ENCODE results near the gene TRAPPC12. TPM values are rescaled to one million over a fixed set of nuclear protein-coding genes. Genes with fewer than 3 reads are reported as not detected.

Gene TRAPPC12
- total RNA-seq, 4 donors from 2014 or later: 93.0 to 198 (median 108) TPM

DNA sequence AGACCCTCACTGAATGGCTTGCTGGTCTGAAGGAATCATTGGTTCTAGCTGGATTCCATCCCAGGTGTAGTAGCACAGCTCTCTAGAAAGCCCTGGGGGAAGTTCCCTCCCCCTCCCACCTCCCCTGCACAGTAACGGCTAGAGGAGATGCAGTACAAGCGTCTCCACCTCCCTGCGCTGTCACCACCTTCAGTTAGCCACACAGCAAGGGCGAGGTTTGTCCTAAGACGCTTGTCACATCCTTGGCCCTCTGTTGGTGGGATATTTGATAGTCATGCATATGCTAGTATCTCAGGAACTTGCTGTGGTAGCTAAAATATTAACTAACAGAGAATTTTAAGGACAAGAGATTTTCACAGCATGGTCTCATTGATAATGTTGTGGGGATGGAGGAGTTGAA lies 19.4 kb downstream of the TRAPPC12 start:
- no peak overlapping the region for H3K27ac ChIP-seq
- H3K27me3 ChIP-seq: no peaks in the 10 kb centered on the region
- no peak overlapping the region for H3K4me3 ChIP-seq (replicated peaks in 1 of 3)
- TF ChIP-seq, protein P1, sequence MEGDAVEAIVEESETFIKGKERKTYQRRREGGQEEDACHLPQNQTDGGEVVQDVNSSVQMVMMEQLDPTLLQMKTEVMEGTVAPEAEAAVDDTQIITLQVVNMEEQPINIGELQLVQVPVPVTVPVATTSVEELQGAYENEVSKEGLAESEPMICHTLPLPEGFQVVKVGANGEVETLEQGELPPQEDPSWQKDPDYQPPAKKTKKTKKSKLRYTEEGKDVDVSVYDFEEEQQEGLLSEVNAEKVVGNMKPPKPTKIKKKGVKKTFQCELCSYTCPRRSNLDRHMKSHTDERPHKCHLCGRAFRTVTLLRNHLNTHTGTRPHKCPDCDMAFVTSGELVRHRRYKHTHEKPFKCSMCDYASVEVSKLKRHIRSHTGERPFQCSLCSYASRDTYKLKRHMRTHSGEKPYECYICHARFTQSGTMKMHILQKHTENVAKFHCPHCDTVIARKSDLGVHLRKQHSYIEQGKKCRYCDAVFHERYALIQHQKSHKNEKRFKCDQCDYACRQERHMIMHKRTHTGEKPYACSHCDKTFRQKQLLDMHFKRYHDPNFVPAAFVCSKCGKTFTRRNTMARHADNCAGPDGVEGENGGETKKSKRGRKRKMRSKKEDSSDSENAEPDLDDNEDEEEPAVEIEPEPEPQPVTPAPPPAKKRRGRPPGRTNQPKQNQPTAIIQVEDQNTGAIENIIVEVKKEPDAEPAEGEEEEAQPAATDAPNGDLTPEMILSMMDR (IDR thresholded peaks at IDR 0.05): no peak
- TF ChIP-seq POLR2A (IDR thresholded peaks at IDR 0.05): no peak
- no peaks in the 10 kb centered on the region for H3K9me3 ChIP-seq
- peaks cover 0 to 3% of the 10 kb centered on the region in 2 donors for H3K4me1 ChIP-seq
- 83 to 87% methylated on average over 5 of the region's 5 CpGs for WGBS, 2 donors
- intact Hi-C loops (cut with DNase I): no loop called here
- peaks cover 4 to 9% of the 10 kb centered on the region in 2 donors for H3K36me3 ChIP-seq
- no peak for DNase-seq

DNA sequence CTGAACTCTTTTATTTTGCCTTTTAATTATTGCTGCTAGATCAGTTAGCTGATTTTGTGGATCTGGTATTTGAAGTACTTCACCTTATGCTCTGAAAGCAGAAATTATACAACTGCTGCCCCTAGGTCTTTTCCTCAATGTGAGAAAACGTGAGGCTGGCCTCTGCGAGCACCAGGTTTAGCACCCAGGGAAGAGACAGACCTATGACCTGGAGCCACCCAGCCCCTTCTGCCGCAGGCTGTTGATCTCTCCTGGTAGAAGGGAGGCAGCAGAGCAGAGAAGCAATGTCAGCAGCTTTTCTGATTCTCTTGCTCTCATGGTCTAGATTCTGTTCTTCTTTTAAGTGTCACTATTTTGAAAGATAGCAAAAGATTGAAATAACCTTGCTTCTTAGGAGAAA lies 19.9 kb downstream of the TRAPPC12 start:
- intact Hi-C loops (cut with DNase I): no loop called here
- 46 to 83% methylated on average over 3 of the region's 3 CpGs for WGBS, 2 donors
- Histone ChIP-seq H3K9me3 (no peaks in the 10 kb centered on the region), H3K4me1 (peaks cover 0 to 3% of the 10 kb centered on the region in 2 donors), H3K27ac (no peak overlapping the region), H3K27me3 (no peaks in the 10 kb centered on the region), H3K4me3 (replicated peaks in 1 of 3) (no peak overlapping the region), H3K36me3 (peaks cover 4 to 9% of the 10 kb centered on the region in 2 donors)
- DNase-seq: no peak
- TF ChIP-seq, protein P1 (IDR thresholded peaks at IDR 0.05): no peak
- TF ChIP-seq POLR2A (IDR thresholded peaks at IDR 0.05): no peak

DNA sequence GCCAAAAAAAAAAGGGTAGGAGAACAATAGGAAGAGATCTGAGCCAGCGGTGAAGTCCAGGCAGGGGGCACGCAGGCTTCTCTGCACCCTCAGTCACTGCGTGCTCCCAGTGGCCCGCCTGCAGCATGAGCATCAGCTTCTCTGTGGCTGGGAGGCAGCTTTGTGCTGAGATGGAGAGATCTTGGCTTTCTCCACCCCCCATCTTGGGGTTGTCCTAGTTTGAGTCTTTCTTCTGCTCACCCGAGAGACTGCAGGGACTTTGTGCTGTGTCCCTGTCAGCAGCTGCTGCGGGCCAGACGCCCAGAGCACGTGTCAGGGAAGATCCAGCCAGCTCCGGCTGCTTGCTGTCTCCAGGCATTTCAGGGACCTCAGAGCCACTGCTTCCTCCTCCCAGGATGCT lies 20.3 kb downstream of the TRAPPC12 start:
- Histone ChIP-seq H3K36me3 (peaks cover 4 to 9% of the 10 kb centered on the region in 2 donors), H3K9me3 (no peaks in the 10 kb centered on the region), H3K27ac (no peak overlapping the region), H3K27me3 (no peaks in the 10 kb centered on the region), H3K4me1 (peaks cover 0 to 8% of the 10 kb centered on the region in 2 donors), H3K4me3 (replicated peaks in 1 of 3) (no peak overlapping the region)
- 48 to 75% methylated on average over 8 to 9 of the region's 9 CpGs for WGBS, 2 donors
- no peak for TF ChIP-seq POLR2A (IDR thresholded peaks at IDR 0.05)
- TF ChIP-seq, protein P1 (IDR thresholded peaks at IDR 0.05): no peak
- DNase-seq: no peak
- intact Hi-C loops (cut with DNase I): no loop called here

DNA sequence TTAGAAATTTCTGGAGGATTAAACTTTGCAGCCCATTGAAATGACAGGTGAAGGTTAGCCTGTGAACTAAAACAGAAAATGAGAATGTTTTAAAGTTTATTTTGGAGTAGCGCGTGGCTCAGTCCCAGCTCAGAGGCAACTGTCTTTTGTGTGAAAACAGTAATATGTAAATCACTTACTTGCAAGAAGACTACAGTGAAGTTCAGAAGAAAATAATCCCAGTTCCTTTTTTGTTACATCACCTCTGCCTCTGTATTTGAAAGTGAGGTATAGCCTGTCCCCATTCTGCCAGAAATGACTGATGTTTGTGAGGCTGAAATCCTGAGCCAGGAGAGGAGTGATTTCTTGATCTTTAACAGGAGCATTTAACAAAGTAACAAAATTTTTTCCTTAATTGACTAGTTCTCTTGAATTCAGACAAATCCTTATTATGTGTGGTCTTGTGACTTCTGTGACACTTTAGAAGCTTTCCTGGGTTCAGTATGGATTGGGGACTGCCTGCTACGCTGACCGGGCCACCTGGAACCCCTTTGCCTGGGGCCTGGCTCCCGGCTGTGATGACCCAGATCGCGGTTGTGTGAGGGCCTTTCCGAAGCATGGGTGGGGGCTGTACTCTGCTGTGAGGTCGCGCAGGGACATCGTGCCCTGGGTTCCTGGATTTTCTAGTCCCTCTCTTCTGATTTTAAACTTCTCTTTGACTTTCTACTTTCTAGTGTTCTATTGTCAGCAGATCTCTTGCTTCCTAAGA lies 24.3 kb downstream of the TRAPPC12 start:
- intact Hi-C loops (cut with DNase I): no loop called here
- peaks cover 4 to 9% of the 10 kb centered on the region in 2 donors for H3K36me3 ChIP-seq
- WGBS, 2 donors: 93 to 94% methylated on average over 11 of the region's 11 CpGs

More for the DNA sequence above, 24.3 kb downstream of the TRAPPC12 start:
- Histone ChIP-seq H3K9me3 (no peaks in the 10 kb centered on the region), H3K4me3 (replicated peaks in 1 of 3) (no peak overlapping the region), H3K27ac (no peak overlapping the region), H3K27me3 (no peaks in the 10 kb centered on the region), H3K4me1 (peaks cover 13 to 31% of the 10 kb centered on the region in 2 donors)
- DNase-seq: no peak
- no peak for TF ChIP-seq POLR2A (IDR thresholded peaks at IDR 0.05)
- TF ChIP-seq, protein P1 (IDR thresholded peaks at IDR 0.05): no peak

All from thyroid gland (tissue), 4 donors.